HEK293 (cell line): ENCODE measurements around the gene MCM7.

ENCODE experiments used
- CTCF ChIP-seq: fragments of 450-650 bp; formaldehyde crosslinking; IDR thresholded peaks from 2 replicates; pipeline ENCODE4 v1.5.1; 2016; ENCODE audit warnings: missing biosample characterization, missing genetic modification characterization
- HIC1 ChIP-seq: fragments of 450-650 bp; formaldehyde crosslinking; IDR thresholded peaks from 2 replicates; pipeline ENCODE4 v1.5.1; 2016; ENCODE audit warnings: missing biosample characterization, missing genetic modification characterization
- KLF1 ChIP-seq: fragments of 450-650 bp; formaldehyde crosslinking; IDR thresholded peaks from 2 replicates; pipeline ENCODE4 v1.5.1; 2016; ENCODE audit warnings: missing biosample characterization, missing genetic modification characterization
- KLF7 ChIP-seq: fragments of 450-650 bp; formaldehyde crosslinking; IDR thresholded peaks from 2 replicates; pipeline ENCODE4 v1.5.1; 2016; ENCODE audit warnings: missing biosample characterization, missing genetic modification characterization, borderline replicate concordance
- KLF8 ChIP-seq: fragments of 450-650 bp; formaldehyde crosslinking; IDR thresholded peaks from 2 replicates; pipeline ENCODE4 v1.5.1; 2016; ENCODE audit warnings: missing biosample characterization, missing genetic modification characterization
- TSHZ1 ChIP-seq: fragments of 450-650 bp; formaldehyde crosslinking; IDR thresholded peaks from 2 replicates; pipeline ENCODE4 v1.5.1; 2016; ENCODE audit warnings: missing biosample characterization, missing genetic modification characterization, borderline replicate concordance
- WT1 ChIP-seq: fragments of 450-650 bp; formaldehyde crosslinking; IDR thresholded peaks from 2 replicates; pipeline ENCODE4 v1.5.1; 2016; ENCODE audit warnings: missing biosample characterization, missing genetic modification characterization
- ZBTB49 ChIP-seq: fragments of 450-650 bp; formaldehyde crosslinking; IDR thresholded peaks from 2 replicates; pipeline ENCODE4 v1.5.1; 2016; ENCODE audit warnings: missing biosample characterization, missing genetic modification characterization, low read depth
- ZBTB8A ChIP-seq: fragments of 450-650 bp; formaldehyde crosslinking; IDR thresholded peaks from 2 replicates; pipeline ENCODE4 v1.5.1; 2016; ENCODE audit warnings: missing biosample characterization, missing genetic modification characterization
- ZEB2 ChIP-seq: fragments of 450-650 bp; formaldehyde crosslinking; IDR thresholded peaks from 2 replicates; pipeline ENCODE4 v1.5.1; 2016; ENCODE audit warnings: missing biosample characterization, missing genetic modification characterization
- ZNF148 ChIP-seq: fragments of 450-650 bp; formaldehyde crosslinking; IDR thresholded peaks from 2 replicates; pipeline ENCODE4 v1.5.0; 2017; ENCODE audit warnings: missing biosample characterization, missing genetic modification characterization, borderline replicate concordance
- ZNF175 ChIP-seq: fragments of 450-650 bp; formaldehyde crosslinking; IDR thresholded peaks from 2 replicates; pipeline ENCODE4 v1.5.1; 2016; ENCODE audit warnings: missing biosample characterization, missing genetic modification characterization
- ZNF18 ChIP-seq: fragments of 450-650 bp; formaldehyde crosslinking; IDR thresholded peaks from 2 replicates; pipeline ENCODE4 v1.5.1; 2016; ENCODE audit warnings: missing biosample characterization, missing genetic modification characterization
- ZNF24 ChIP-seq: fragments of 450-650 bp; formaldehyde crosslinking; IDR thresholded peaks from 2 replicates; pipeline ENCODE4 v1.5.1; 2016; ENCODE audit warnings: missing biosample characterization, missing genetic modification characterization
- ZNF302 ChIP-seq: fragments of 450-650 bp; formaldehyde crosslinking; IDR thresholded peaks from 2 replicates; pipeline ENCODE4 v1.5.1; 2016; ENCODE audit warnings: missing biosample characterization, missing genetic modification characterization, low read depth
- ZNF324 ChIP-seq: fragments of 450-650 bp; formaldehyde crosslinking; IDR thresholded peaks from 2 replicates; pipeline ENCODE4 v1.5.1; 2016; ENCODE audit warnings: missing biosample characterization, missing genetic modification characterization
- ZNF571 ChIP-seq: fragments of 450-650 bp; formaldehyde crosslinking; IDR thresholded peaks from 2 replicates; pipeline ENCODE4 v1.5.0; 2017; ENCODE audit warnings: missing biosample characterization, missing genetic modification characterization
- ZNF623 ChIP-seq: fragments of 450-650 bp; formaldehyde crosslinking; IDR thresholded peaks from 2 replicates; pipeline ENCODE4 v1.5.1; 2016; ENCODE audit warnings: missing biosample characterization, missing genetic modification characterization
- ZNF624 ChIP-seq: fragments of 450-650 bp; formaldehyde crosslinking; IDR thresholded peaks from 2 replicates; pipeline ENCODE4 v1.5.1; 2017; ENCODE audit warnings: missing biosample characterization, missing genetic modification characterization
- ZNF626 ChIP-seq: fragments of 450-650 bp; sonication (Bioruptor Pico); formaldehyde crosslinking; IDR thresholded peaks from 2 replicates; pipeline ENCODE4 v1.5.1; 2018; ENCODE audit warnings: missing biosample characterization, missing genetic modification characterization, inconsistent platforms
- ZSCAN18 ChIP-seq: fragments of 450-650 bp; formaldehyde crosslinking; IDR thresholded peaks from 2 replicates; pipeline ENCODE4 v1.5.1; 2016; ENCODE audit warnings: missing biosample characterization, missing genetic modification characterization
- ZSCAN30 ChIP-seq: fragments of 450-650 bp; IDR thresholded peaks from 2 replicates; pipeline ENCODE4 v1.5.1; 2018; ENCODE audit warnings: missing biosample characterization, mild to moderate bottlenecking, missing genetic modification characterization, moderate library complexity
- ZSCAN4 ChIP-seq: fragments of 450-650 bp; formaldehyde crosslinking; IDR thresholded peaks from 2 replicates; pipeline ENCODE4 v1.5.1; 2017; ENCODE audit warnings: missing biosample characterization, missing genetic modification characterization

The MCM7 gene

GRCh38 chr7:100132697-100133151, 31.5 kb upstream of the MCM7 start (continued):
- TF ChIP-seq WT1 (tag by site-specific recombination) = no peak
- TF ChIP-seq ZNF175 (tag by site-specific recombination) = no peak
- no peak for TF ChIP-seq ZNF624 (tag by site-specific recombination)
- no peak for TF ChIP-seq ZNF623 (tag by site-specific recombination)
- TF ChIP-seq ZEB2 (tag by site-specific recombination) = no peak
- no peak for TF ChIP-seq ZNF18 (tag by site-specific recombination)
- TF ChIP-seq ZNF626 = no peak
- no peak for TF ChIP-seq KLF7 (tag by site-specific recombination)
- 0 out of 2 replicates have a peak, but pooled peaks have one; percentile 25 for TF ChIP-seq KLF1 (tag by site-specific recombination)
- no peak for TF ChIP-seq ZNF302
- TF ChIP-seq ZNF324 (tag by site-specific recombination) = no peak
- no peak for TF ChIP-seq TSHZ1
- TF ChIP-seq ZBTB8A (tag by site-specific recombination) = no peak; the same call in 1 of the 2 replicates
- no peak for TF ChIP-seq ZNF571
- no peak for TF ChIP-seq ZNF148 (tag by site-specific recombination)
- no peak for TF ChIP-seq ZSCAN18 (tag by site-specific recombination)
- TF ChIP-seq ZNF24 (tag by site-specific recombination) = no peak
- TF ChIP-seq HIC1 (tag by site-specific recombination) = no peak
- 0 out of 2 replicates have a peak, but pooled peaks have one; percentile 41 for TF ChIP-seq KLF8 (tag by site-specific recombination)
- no peak for TF ChIP-seq ZSCAN4 (tag by site-specific recombination)
- no peak for TF ChIP-seq ZBTB49 (tag by site-specific recombination)
- peak; percentile 16; the same call in 1 of the 2 replicates for TF ChIP-seq ZSCAN30 (tag by site-specific recombination)
- TF ChIP-seq CTCF (tag by site-specific recombination) = peak; percentile 94
